PC-3 (cell line): ENCODE data around the gene ZNF687.

ENCODE experiments used
- CTCF ChIP-seq: fragments of 300-600 bp; sonication (generic); conservative IDR thresholded peaks from 2 replicates; pipeline ENCODE4 v1.5.1; 2017; ENCODE audit warnings: antibody characterized with exemption, low read depth, mild to moderate bottlenecking, low read length
- EZH2 ChIP-seq: fragments of 300-600 bp; sonication (generic); IDR thresholded peaks from one replicate; pipeline ENCODE4 v1.6.1; 2017; ENCODE audit warnings: antibody characterized with exemption, mild to moderate bottlenecking, low read length; ENCODE audit not compliant: unreplicated experiment
- EZH2phosphoT487 ChIP-seq: fragments of 300-600 bp; sonication (generic); IDR thresholded peaks from 2 replicates; pipeline ENCODE4 v1.6.1; 2018; ENCODE audit warnings: mild to moderate bottlenecking, antibody characterized with exemption, low read length, borderline replicate concordance

- TF ChIP-seq CTCF (no peak), EZH2 (no peak), EZH2phosphoT487 (no peak)
These were observed 52.7 kb downstream of the ZNF687 start for GRCh38 chr1:151334822-151335221.
